Mucosa of gallbladder (tissue), 1 donor: ENCODE results near the gene NAIF1. TPM values are rescaled to one million over a fixed set of nuclear protein-coding genes. Genes with fewer than 3 reads are reported as not detected.
"Not testable (repeated sequence)": the region's sequence is repeated elsewhere in the genome, so short reads cannot be mapped to it uniquely, and the experiment has no call there.

ENCODE experiments used
- DNase-seq: peaks from one replicate; pipeline ENCODE4 v3.0.0-alpha.2; 2020; ENCODE audit warnings: low spot score
- total RNA-seq: library from RNA; stranded (reverse); gene quantifications from one replicate; pipeline ENCODE4 v1.2.1, GENCODE V29; 2021
- donor health status: DM: no; HTN: no; CAD: no.

NAIF1 gene
- 12.0 TPM for total RNA-seq

- peak; percentile 99 for DNase-seq
Measured at GRCh38 chr9:128066713-128067644, at the start of gene NAIF1. NAIF1 (minus strand) TSS chr9:128067320; CDS start chr9:128067101, 219 bp downstream.

- DNase-seq, result no peak
Measured at GRCh38 chr9:128116104-128117083, 49.3 kb upstream of the NAIF1 start.

GRCh38 chr9:128115187-128116103, 48.3 kb upstream of the NAIF1 start:
- peak; percentile 93 for DNase-seq

GRCh38 chr9:128114326-128115186, 47.4 kb upstream of the NAIF1 start:
- DNase-seq, result no peak

- DNase-seq, result no peak
Measured at GRCh38 chr9:128113526-128114325, 46.6 kb upstream of the NAIF1 start.

GRCh38 chr9:128111726-128112125, 44.6 kb upstream of the NAIF1 start:
- not testable (repeated sequence) for DNase-seq

GRCh38 chr9:128109050-128109709, 42.1 kb upstream of the NAIF1 start:
- no peak for DNase-seq

- no peak for DNase-seq
Measured at GRCh38 chr9:128108269-128109049, 41.3 kb upstream of the NAIF1 start.

GRCh38 chr9:128107468-128108268, 40.5 kb upstream of the NAIF1 start:
- DNase-seq, result no peak

GRCh38 chr9:128106940-128107467, 39.9 kb upstream of the NAIF1 start:
- DNase-seq, result no peak

GRCh38 chr9:128106181-128106939, 39.2 kb upstream of the NAIF1 start:
- DNase-seq, result no peak

GRCh38 chr9:128105538-128106175, 38.5 kb upstream of the NAIF1 start:
- DNase-seq, result no peak

GRCh38 chr9:128104171-128104618, 37.1 kb upstream of the NAIF1 start:
- peak; percentile 91 for DNase-seq

- no peak for DNase-seq
Measured at GRCh38 chr9:128103589-128103962, 36.5 kb upstream of the NAIF1 start.

GRCh38 chr9:128102861-128103588, 35.9 kb upstream of the NAIF1 start:
- peak; percentile 77 for DNase-seq
